Astrocyte of the spinal cord (primary cell): ENCODE results near the gene UBALD2.

ENCODE experiments used
- DNase-seq: peaks from one replicate; pipeline ENCODE4 v3.0.0; 2011; ENCODE audit warnings: low read depth, low spot score
- H3K4me3 ChIP-seq: 2 replicates; pipeline ENCODE4 v1.5.1; 2011; ENCODE audit warnings: low read depth, mild to moderate bottlenecking, low read length, moderate library complexity
- in situ Hi-C: cut with HindIII; loops from 2 replicates; pipeline ENCODE4 v1.10.0; 2017; ENCODE audit warnings: low sequenced_read_pairs
- TF ChIP-seq, protein P1 (sequence below): IDR thresholded peaks from 2 replicates; pipeline ENCODE4 v1.5.1; 2012; ENCODE audit warnings: low read depth, mild to moderate bottlenecking, low read length, inconsistent platforms

Gene UBALD2

GRCh38 chr17:76314392-76315227, 49.5 kb downstream of the UBALD2 start:
- no peak overlapping the region for H3K4me3 ChIP-seq
- in situ Hi-C loops, result no loop called here
- DNase-seq, result no peak
- TF ChIP-seq, protein P1, sequence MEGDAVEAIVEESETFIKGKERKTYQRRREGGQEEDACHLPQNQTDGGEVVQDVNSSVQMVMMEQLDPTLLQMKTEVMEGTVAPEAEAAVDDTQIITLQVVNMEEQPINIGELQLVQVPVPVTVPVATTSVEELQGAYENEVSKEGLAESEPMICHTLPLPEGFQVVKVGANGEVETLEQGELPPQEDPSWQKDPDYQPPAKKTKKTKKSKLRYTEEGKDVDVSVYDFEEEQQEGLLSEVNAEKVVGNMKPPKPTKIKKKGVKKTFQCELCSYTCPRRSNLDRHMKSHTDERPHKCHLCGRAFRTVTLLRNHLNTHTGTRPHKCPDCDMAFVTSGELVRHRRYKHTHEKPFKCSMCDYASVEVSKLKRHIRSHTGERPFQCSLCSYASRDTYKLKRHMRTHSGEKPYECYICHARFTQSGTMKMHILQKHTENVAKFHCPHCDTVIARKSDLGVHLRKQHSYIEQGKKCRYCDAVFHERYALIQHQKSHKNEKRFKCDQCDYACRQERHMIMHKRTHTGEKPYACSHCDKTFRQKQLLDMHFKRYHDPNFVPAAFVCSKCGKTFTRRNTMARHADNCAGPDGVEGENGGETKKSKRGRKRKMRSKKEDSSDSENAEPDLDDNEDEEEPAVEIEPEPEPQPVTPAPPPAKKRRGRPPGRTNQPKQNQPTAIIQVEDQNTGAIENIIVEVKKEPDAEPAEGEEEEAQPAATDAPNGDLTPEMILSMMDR, result no peak

GRCh38 chr17:76317535-76317934, 52.4 kb downstream of the UBALD2 start:
- H3K4me3 ChIP-seq, result no peak overlapping the region
- TF ChIP-seq, protein P1, result no peak
- DNase-seq, result no peak
- in situ Hi-C loops, result no loop called here

- in situ Hi-C loops, result no loop called here
- H3K4me3 ChIP-seq, result no peak overlapping the region
- DNase-seq, result no peak
- TF ChIP-seq, protein P1, result no peak
Measured at GRCh38 chr17:76318586-76318985, 53.4 kb downstream of the UBALD2 start.
